HG02885 (cell line): Measurements from ENCODE around the gene CDCA4.

Source experiments
- ATAC-seq: cut with Tn5 transposase; IDR thresholded peaks from one replicate; pipeline ENCODE4 v1.9.1; 2021; ENCODE audit warnings: mild to moderate bottlenecking; ENCODE audit not compliant: unreplicated experiment, poor library complexity

Gene CDCA4

GRCh38 chr14:104996032-104996431, 24.9 kb downstream of the CDCA4 start:
- ATAC-seq: no peak

GRCh38 chr14:104994978-104995377, 25.9 kb downstream of the CDCA4 start:
- no peak for ATAC-seq

GRCh38 chr14:104993808-104994591, 26.9 kb downstream of the CDCA4 start:
- no peak for ATAC-seq

- ATAC-seq: no peak
Measured at GRCh38 chr14:104993306-104993705, 27.6 kb downstream of the CDCA4 start.

GRCh38 chr14:104992501-104992900, 28.4 kb downstream of the CDCA4 start:
- ATAC-seq: no peak

DNA sequence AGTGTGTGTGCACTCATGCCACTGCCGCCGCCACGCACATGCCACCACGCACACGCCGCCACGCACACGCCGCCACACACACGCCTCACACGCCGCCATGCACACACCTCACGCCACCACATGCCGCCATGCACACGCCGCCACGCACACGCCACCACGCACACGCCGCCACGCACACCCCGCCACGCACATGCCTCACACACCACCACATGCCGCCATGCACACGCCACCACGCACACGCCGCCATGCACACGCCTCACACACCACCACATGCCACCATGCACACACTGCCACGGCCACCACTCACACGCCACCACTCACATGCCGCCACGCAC, 29.0 kb downstream of the CDCA4 start:
- no peak for ATAC-seq

GRCh38 chr14:104989951-104990303, 31.0 kb downstream of the CDCA4 start:
- ATAC-seq: no peak

DNA sequence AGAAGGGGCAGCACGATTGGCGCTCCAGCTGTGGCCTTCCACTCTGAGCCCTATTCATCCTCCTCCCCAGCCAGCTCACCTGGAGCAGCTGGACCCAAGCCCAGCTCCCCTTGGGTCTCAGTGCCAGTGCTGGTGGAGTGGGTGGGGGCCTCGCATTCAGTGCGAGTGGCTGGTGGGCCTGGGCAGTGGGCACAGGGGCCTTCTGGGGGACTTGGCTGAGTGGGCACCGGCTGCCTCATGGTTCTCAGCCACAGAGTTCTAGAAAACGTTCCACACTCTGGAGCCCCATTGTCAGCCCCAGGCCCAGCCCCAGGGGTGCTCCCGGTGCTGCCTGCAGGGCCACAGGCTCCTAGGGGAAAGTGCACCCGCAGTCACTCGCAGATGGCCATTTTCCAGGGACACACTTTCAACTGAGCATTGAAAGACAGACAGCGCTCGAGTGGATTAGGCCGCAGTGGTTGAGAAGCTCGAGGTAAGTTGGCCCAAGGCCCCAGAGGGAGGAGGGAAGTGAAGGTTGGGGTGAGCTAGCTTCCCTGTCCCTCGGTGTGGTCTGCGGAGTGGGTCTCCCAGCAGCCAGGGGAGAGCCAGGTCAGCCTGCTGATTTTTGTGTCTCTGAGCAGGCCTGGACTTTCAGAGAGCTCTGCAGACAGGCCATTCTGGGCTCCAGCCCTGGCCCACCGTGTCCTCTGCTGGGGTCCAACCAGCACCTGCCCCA, 31.5 kb downstream of the CDCA4 start:
- no peak for ATAC-seq

DNA sequence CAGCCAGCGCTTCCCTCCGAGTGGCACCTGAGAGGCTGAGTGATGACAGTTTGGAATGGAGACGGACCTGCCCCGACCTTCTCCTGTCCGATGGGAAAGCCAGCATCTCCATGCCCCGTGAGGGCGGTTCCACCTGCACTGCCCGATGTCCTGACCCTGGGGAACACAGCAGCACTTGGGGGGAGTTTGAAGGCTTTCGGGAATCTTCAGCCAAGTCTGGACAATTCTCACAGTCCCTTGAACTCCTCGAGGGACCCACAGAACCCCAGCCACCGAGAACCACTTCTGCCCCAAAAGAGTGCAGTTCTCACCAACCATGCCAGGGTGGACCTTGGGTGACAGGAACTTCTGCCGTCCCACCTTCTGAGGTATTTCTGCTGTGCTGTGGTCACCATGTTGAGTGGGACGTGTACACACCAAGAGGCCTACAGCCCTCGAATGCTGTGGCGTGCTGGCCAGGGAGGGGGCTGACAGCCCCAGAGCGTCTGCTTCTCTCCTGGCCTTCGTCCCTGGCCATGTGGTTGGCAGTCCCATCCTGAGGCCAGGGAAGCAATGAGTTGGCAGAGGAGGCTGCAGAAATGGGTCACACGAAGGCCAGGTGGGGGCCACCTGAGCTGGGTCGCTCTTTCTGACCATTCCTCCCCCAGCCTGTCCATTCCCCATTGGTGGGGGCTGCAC, 34.3 kb downstream of the CDCA4 start:
- ATAC-seq: no peak

DNA sequence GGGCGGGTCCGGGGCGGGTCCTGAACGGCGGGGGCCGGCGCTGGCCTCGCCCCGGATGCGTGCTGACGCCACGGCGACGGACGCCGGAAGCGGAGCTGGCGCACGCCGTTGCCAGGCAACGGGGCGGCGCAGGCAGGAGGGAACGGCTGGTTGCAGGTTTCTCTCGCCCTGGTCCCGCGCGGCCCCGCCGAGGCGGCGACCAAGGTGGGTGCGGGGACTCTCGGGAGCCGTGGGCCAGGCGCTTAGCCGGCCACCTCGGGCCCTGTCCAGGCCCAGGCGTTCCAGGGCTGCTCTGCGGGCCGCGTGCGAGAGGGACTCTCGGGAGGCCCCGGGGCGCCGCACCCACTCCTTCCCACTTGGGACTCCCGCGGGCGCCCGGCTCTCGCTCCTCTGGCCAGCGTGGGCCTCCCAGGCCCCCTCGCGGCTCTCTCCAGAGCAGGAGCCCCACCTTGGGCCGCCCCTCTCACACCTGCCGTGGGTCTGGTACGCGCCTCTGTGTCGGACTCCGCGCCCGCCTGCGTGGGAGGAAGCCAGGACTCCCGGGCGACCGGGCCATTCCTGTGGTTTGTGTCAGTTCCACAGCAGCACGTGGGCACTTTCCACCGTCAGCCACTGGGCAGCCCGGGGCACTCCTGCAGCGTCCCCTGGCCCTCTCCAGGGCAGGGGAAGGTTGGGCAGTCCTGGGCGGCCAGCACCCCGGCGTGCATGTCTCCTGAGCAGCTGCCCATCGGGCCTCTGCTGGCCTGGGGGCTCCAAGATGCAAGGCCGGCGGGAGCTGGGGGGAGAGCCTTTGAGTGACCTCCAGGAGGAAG, 35.0 kb downstream of the CDCA4 start, which contains the start of gene CLBA1:
Gene CLBA1, plus strand, starts transcription at position 114 of the 812 bp plus-strand sequence. Its CDS starts 644 bp downstream, at position 758.
- ATAC-seq: peak; percentile 97

GRCh38 chr14:104984056-104984894, 36.6 kb downstream of the CDCA4 start:
- ATAC-seq: no peak

GRCh38 chr14:104983231-104983721, 37.6 kb downstream of the CDCA4 start:
- ATAC-seq: no peak

DNA sequence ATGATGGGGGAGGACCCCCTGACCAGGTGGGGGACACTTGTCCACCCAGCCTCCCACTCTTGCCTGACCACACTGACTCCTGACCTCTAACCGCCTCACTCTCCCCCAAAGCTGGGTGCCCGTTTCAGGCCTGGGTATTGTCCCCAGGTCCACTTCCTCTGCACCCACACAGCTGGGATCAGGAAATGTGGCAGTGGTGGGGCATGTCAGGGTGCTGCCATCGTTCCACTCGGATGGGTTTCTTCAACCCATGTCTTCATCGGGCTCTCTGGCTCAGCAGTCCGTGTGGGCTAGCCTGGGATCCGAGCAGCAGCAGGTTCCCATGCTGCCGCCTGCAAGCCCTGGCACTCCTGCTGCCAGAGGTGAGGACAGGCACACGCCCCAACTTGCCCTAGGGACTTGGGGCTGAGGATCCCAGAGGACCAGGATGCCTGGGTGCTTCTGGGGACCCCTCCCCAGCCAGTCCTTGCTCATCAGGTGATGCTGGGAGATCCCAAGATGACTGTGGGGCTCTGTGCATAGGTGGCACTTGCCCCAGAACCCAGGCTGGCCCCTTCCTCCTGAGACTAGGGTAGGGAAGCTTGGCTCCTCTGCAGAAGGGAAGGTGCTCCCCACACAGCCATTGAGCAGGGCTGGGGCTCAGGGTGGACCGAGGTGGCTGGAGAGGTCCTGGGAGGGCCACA, 38.2 kb downstream of the CDCA4 start:
- no peak for ATAC-seq

- no peak for ATAC-seq
Measured at GRCh38 chr14:104981699-104982541, 39.0 kb downstream of the CDCA4 start.

DNA sequence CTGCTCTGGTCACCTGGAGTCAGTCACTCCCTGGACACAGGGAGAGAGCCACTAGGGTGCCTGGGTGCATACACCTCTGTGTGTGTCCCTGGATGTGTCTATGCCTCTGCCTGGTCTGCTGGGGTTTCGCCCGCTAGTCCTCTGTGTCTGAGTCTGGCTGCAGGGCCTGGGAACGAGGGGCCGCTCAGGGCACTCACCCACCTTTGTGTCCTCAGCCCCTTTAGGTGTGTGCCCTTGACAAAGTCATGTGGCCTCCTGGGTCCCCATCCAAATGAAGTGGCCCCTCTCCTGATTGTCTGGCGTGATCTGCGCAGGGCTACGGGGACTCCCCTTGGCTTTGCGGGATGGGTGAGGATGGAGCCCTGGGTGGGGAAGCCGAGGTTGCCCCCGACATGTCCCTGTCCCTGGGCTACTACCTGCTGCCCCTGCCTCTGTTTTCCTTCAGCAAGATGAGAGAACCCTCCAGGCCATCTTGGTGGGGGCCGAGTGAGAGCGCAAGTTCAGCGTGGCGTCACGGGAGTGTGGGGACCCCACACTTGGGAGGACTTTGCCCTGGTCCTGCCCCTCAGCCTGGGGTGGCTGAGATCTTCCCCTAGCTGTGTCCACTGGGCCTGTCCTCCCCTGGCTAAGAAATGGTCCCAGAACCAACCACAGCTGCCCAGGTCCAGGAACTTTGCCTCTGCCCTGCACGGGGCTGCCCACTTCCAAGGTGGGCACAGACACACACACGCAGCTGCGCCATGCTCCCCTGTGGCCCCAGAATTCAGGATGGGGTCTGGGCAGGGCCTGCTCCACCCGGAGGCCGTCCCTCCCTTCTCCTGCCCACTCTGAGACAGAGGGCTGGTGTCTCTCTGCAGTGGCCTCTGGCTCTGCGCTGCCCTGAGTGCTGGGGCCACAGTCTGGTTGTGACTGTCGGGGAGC, 40.0 kb downstream of the CDCA4 start:
- ATAC-seq: no peak

DNA sequence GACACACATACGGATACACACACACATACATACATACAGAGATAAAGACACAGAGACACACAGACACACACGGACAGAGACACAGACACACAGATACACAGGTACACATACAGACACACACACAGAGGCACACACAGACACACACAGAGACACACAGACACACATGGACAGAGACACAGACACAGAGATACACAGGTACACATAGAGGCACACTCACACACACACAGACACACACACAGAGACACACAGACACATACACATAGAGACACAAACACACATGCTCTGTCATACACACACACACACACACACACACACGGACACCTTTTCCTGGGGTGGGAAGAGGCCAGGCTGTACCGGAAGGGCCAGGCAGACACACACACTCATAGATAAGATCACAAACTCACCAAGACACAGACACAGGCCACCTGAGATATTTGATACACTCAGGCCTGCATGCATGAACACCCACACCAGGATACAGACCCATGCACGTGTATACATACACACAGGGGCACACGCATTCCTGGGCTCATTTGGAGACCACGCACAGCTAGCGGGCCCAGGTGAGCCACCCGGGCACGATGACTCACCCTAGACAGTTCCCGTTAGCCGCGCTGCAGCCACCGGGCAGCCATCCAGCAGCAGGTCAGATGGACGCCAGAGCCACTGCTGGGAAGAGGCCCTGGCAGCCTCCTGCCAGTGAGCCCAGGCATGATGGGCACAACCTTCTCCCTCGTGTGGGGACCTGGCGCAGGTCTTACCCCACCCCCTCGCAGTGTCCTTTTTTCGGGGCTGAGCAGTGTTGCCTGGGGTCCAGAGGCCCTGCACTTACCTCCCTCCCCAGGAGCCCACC, 40.9 kb downstream of the CDCA4 start:
- ATAC-seq: no peak
